ENCODE data around the gene GLG1.
"Not testable (repeated sequence)": the region's sequence is repeated elsewhere in the genome, so short reads cannot be mapped to it uniquely, and the experiment has no call there.

Gene GLG1

DNA sequence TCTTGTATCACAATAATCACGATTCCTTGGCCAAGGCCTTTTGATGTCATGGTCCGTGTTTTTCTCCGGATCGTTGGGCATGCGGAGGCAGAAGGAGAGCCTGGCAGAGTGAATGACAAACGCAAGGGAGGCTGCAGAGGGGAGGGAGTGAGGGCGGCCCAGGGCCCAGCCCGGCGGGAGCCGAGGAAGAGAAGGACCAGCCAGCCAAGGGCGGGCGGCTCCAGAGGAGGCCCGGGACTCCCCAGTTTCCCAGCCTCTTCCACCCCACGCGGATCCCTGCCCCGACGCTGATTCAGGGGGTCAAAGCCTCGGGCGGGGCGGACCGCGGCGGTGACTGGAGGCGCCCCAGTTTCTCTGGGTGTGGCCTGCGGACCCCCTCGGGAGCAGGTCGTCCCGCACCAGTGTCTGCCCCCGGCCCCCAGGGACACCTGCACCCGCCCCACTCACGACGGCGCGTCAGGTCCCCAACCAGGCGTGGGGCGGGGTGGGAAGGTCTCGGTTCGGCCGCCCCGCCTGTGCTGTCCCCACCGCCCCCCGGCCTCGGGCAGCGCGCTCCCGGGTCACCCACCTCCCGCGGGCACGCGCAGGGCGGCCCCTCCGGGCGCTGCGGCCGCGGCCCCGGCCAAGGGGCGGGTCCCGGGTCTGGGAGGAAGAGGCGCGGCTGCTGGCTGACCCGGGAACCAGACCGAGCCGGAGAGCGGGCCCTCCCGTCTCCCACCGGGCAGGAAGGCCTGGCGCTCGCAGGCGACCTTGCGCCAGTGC is 200.1 kb downstream of the GLG1 start:
- not testable (repeated sequence) for H3K27ac ChIP-seq (ENCODE audit: insufficient read depth, low read length, poor library complexity, severe bottlenecking); H3K4me3 ChIP-seq (ENCODE audit: insufficient read depth, low read depth, low read length, poor library complexity, severe bottlenecking); H3K9me3 ChIP-seq (ENCODE audit: control insufficient read depth, low read length); DNase-seq; H3K27me3 ChIP-seq (replicated peaks; ENCODE audit: control insufficient read depth, insufficient read depth, low read length, poor library complexity, severe bottlenecking); H3K4me1 ChIP-seq (ENCODE audit: control insufficient read depth, insufficient read depth, low read length, poor library complexity, severe bottlenecking); H3K36me3 ChIP-seq (ENCODE audit: control insufficient read depth, insufficient read depth, low read length)

DNA sequence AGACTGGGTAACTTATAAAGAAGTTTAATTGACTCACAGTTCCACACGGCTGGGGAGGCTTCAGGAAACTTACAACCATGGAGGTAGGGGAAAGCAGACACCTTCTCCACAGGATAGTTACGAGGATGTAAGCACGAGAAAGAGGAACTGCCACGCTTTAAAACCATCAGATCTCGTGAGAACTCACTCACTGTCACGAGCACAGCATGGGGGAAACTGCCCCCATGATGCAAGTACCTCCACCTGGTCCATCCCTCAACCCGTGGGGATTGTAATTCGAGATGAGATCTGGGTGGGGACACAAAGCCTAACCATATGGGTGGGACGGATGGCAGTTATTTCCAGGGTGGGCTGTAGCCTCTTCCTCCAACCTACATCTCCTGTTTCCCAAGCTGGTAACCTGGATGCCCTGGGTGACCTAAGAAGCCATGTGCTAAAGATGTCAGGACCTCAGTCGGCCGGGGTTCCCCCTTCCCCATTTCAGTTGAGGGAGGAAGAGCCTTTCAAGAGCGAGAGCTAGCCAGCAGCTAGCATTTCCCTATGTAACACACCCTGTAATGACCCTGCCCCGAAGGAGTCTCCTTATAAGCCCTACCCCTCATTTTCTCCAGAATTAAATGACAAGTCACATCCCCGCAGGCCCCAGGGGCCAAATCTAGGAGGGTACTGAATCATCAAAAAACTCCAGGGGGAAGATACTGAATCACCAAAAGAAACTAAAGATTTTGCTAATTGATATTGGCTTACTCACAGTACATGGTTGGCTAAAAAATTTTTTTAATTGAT is 202.6 kb downstream of the GLG1 start:
- not testable (repeated sequence) for H3K4me1 ChIP-seq (ENCODE audit: control insufficient read depth, insufficient read depth, low read length, poor library complexity, severe bottlenecking); H3K4me3 ChIP-seq (ENCODE audit: insufficient read depth, low read depth, low read length, poor library complexity, severe bottlenecking); H3K27me3 ChIP-seq (replicated peaks; ENCODE audit: control insufficient read depth, insufficient read depth, low read length, poor library complexity, severe bottlenecking); H3K27ac ChIP-seq (ENCODE audit: insufficient read depth, low read length, poor library complexity, severe bottlenecking); H3K36me3 ChIP-seq (ENCODE audit: control insufficient read depth, insufficient read depth, low read length); H3K9me3 ChIP-seq (ENCODE audit: control insufficient read depth, low read length); DNase-seq

GRCh38 chr16:74400238-74400637 is 206.7 kb downstream of the GLG1 start:
- DNase-seq; H3K4me3 ChIP-seq (ENCODE audit: insufficient read depth, low read depth, low read length, poor library complexity, severe bottlenecking): not testable (repeated sequence)

DNA sequence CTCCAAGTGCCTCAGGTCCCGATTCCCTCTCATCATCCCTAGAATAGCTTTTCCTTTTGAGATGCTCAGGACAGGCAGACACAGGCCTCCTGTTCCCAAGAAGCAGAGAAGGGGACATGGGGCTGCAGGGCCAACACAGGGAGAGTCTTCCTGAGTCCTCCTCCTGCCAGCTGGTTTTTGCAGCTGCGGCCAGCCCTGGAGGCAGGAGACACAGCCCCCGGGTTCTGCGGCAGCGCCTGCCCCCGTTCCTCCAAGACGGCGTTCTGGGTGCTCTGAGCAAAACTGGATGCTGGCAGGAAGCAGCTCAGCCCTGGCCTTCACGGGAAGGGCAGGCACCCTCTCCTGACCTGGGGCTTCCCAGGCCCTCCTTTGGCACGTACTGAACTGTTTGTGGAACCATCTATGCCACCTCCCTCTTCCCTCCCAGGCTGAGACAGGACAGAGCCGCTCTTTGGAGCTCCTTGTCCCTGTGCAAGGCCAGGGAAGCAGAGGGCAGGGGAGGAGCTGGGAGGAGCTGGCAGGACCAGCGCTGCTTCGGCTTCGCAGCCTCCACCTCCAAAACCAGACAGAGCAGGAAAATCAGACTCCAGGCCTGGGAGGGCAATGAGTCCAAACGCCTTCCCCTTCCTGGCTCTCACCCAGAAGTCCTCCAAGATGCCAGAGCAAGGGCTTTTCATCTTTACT is 208.6 kb downstream of the GLG1 start:
- DNase-seq; H3K4me1 ChIP-seq (ENCODE audit: control insufficient read depth, insufficient read depth, low read length, poor library complexity, severe bottlenecking); H3K9me3 ChIP-seq (ENCODE audit: control insufficient read depth, low read length); H3K27ac ChIP-seq (ENCODE audit: insufficient read depth, low read length, poor library complexity, severe bottlenecking); H3K36me3 ChIP-seq (ENCODE audit: control insufficient read depth, insufficient read depth, low read length); H3K4me3 ChIP-seq (ENCODE audit: insufficient read depth, low read depth, low read length, poor library complexity, severe bottlenecking); H3K27me3 ChIP-seq (replicated peaks; ENCODE audit: control insufficient read depth, insufficient read depth, low read length, poor library complexity, severe bottlenecking): not testable (repeated sequence)

More at GRCh38 chr16:74400238-74400637, 206.7 kb downstream of the GLG1 start:
- not testable (repeated sequence) for H3K4me1 ChIP-seq (ENCODE audit: control insufficient read depth, insufficient read depth, low read length, poor library complexity, severe bottlenecking); H3K36me3 ChIP-seq (ENCODE audit: control insufficient read depth, insufficient read depth, low read length); H3K9me3 ChIP-seq (ENCODE audit: control insufficient read depth, low read length); H3K27me3 ChIP-seq (replicated peaks; ENCODE audit: control insufficient read depth, insufficient read depth, low read length, poor library complexity, severe bottlenecking); H3K27ac ChIP-seq (ENCODE audit: insufficient read depth, low read length, poor library complexity, severe bottlenecking)

All from effector memory CD4-positive, alpha-beta T cell (primary cell).